ENCODE data around the gene ABCA2. TPM values are rescaled to one million over a fixed set of nuclear protein-coding genes. Genes with fewer than 3 reads are reported as not detected.

Gene ABCA2
- polyA plus RNA-seq, 1 donor (not counting 4 experiments of a cell fraction or from before 2014, with no cell fraction given): 1.3 TPM

GRCh38 chr9:137076636-137077009 is 48.6 kb upstream of the ABCA2 start:
- H3K9me1 ChIP-seq (ENCODE audit: control insufficient read depth, extremely low read depth, insufficient read depth, low read length): no peaks in the 10 kb centered on the region
- no peaks in the 10 kb centered on the region for H3K27me3 ChIP-seq (ENCODE audit: control insufficient read depth, extremely low read depth, insufficient read depth, low read length)
- dilution Hi-C loops (cut with MboI; ENCODE audit: extremely low pct_ligation_motif_present, low sequenced_read_pairs): no loop called here
- no peaks in the 10 kb centered on the region for H3K9me3 ChIP-seq (ENCODE audit: control insufficient read depth, low read depth, low read length)
- H3K4me2 ChIP-seq (ENCODE audit: control insufficient read depth, extremely low read depth, insufficient read depth, low read depth, low read length): no peak overlapping the region
- FAIRE-seq (no peak), DNase-seq (ENCODE audit: low read depth, low spot score) (no peak)
- no peak overlapping the region for H3K9ac ChIP-seq (ENCODE audit: control insufficient read depth, extremely low read depth, insufficient read depth, low read length)
- H2AFZ ChIP-seq (ENCODE audit: control insufficient read depth, low read length): no peak overlapping the region
- no peaks in the 10 kb centered on the region for H4K20me1 ChIP-seq (ENCODE audit: control insufficient read depth, extremely low read depth, insufficient read depth, low read length)
- H3K79me2 ChIP-seq (ENCODE audit: control insufficient read depth, insufficient read depth, low read length): no peaks in the 10 kb centered on the region
- peaks cover 0 to 5% of the 10 kb centered on the region in 2 experiments for H3K36me3 ChIP-seq (ENCODE audit: control insufficient read depth in 2 of 2, extremely low read depth in 1 of 2, insufficient read depth in 2 of 2, low read length in 2 of 2)
- peaks cover 11% of the 10 kb centered on the region for H3K4me1 ChIP-seq (ENCODE audit: control insufficient read depth, extremely low read depth, insufficient read depth, low read length)
- no peak overlapping the region for H3K4me3 ChIP-seq (ENCODE audit: control insufficient read depth in 2 of 3, extremely low read depth in 1 of 3, insufficient read depth in 2 of 3, low read depth in 1 of 3, low read length in 3 of 3)
- no peak for TF ChIP-seq CTCF (optimal IDR thresholded peaks at IDR 0.05 in 1 of 3, IDR thresholded peaks at IDR 0.05 in 1 of 3, conservative IDR thresholded peaks at IDR 0.05 in 1 of 3; ENCODE audit: extremely low read depth in 1 of 3, insufficient read depth in 2 of 3, low read length in 3 of 3)
- TF ChIP-seq EZH2 (IDR thresholded peaks at IDR 0.05; ENCODE audit: low read length): no peak
- no peak overlapping the region for H3K27ac ChIP-seq (ENCODE audit: control insufficient read depth, insufficient read depth, low read length)

GRCh38 chr9:137075275-137075775 is 47.3 kb upstream of the ABCA2 start:
- Histone ChIP-seq H3K4me3 (ENCODE audit: control insufficient read depth in 2 of 3, extremely low read depth in 1 of 3, insufficient read depth in 2 of 3, low read depth in 1 of 3, low read length in 3 of 3) (no peak overlapping the region), H3K79me2 (ENCODE audit: control insufficient read depth, insufficient read depth, low read length) (no peaks in the 10 kb centered on the region), H3K36me3 (ENCODE audit: control insufficient read depth in 2 of 2, extremely low read depth in 1 of 2, insufficient read depth in 2 of 2, low read length in 2 of 2) (peaks cover 0 to under 1% of the 10 kb centered on the region in 2 experiments), H4K20me1 (ENCODE audit: control insufficient read depth, extremely low read depth, insufficient read depth, low read length) (no peaks in the 10 kb centered on the region), H2AFZ (ENCODE audit: control insufficient read depth, low read length) (no peak overlapping the region), H3K27ac (ENCODE audit: control insufficient read depth, insufficient read depth, low read length) (no peak overlapping the region), H3K4me2 (ENCODE audit: control insufficient read depth, extremely low read depth, insufficient read depth, low read depth, low read length) (no peak overlapping the region), H3K9ac (ENCODE audit: control insufficient read depth, extremely low read depth, insufficient read depth, low read length) (no peak overlapping the region), H3K9me1 (ENCODE audit: control insufficient read depth, extremely low read depth, insufficient read depth, low read length) (no peaks in the 10 kb centered on the region), H3K27me3 (ENCODE audit: control insufficient read depth, extremely low read depth, insufficient read depth, low read length) (no peaks in the 10 kb centered on the region), H3K9me3 (ENCODE audit: control insufficient read depth, low read depth, low read length) (no peaks in the 10 kb centered on the region), H3K4me1 (ENCODE audit: control insufficient read depth, extremely low read depth, insufficient read depth, low read length) (peaks cover 11% of the 10 kb centered on the region)
- DNase-seq (ENCODE audit: low read depth, low spot score) (no peak), FAIRE-seq (no peak)
- TF ChIP-seq CTCF (optimal IDR thresholded peaks at IDR 0.05 in 1 of 3, IDR thresholded peaks at IDR 0.05 in 1 of 3, conservative IDR thresholded peaks at IDR 0.05 in 1 of 3; ENCODE audit: extremely low read depth in 1 of 3, insufficient read depth in 2 of 3, low read length in 3 of 3) (no peak), EZH2 (IDR thresholded peaks at IDR 0.05; ENCODE audit: low read length) (no peak)
- dilution Hi-C loops (cut with MboI; ENCODE audit: extremely low pct_ligation_motif_present, low sequenced_read_pairs): no loop called here

Measured in keratinocyte (primary cell).